ENCODE results near the gene OTUD5.

Gene OTUD5

DNA sequence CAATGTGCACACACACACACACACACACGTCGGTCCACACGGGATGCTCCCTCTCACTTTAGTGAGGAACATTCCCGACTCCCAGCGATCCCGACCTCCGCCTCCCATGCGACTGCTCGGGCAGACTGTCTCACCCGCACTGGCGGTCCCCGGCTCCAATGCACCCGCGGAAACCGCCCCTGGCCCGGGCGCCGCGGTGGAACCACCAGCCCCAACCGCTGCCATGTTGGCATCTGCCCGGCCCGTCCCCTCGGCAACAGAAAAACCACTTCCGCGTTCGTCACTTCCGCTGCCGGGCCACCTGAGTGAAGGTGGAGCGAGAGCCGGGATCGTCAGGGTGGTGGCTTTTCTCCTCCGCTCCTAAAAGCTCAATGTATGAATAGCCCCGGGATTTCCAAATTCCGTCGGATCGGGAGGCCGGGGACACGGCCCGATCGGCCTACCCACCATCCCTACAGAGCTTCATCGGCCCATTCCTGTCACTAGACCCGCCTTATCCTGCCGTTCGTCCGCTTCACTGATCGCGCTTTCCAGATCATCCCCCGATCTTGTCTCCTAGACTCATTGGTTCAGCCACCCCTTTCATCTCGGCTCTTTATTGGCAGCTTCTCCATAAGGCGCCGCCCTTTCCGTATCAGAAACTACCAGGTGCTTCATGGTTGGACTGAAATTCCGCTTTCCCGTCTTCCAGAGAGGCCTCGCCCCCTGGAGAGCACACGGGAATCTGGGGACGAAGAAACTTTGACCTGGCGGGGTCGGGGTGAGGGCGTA is 45.8 kb downstream of the OTUD5 start, which contains the start of gene SLC35A2:
TSS of gene SLC35A2 (minus strand) at position 235 of the 771 bp plus-strand sequence. CDS start at position 225, 10 bp downstream.
- peak; percentile 77 to 84 (median 79) for DNase-seq (ENCODE audit: low read depth in 2 of 3, low spot score in 1 of 3)

DNA sequence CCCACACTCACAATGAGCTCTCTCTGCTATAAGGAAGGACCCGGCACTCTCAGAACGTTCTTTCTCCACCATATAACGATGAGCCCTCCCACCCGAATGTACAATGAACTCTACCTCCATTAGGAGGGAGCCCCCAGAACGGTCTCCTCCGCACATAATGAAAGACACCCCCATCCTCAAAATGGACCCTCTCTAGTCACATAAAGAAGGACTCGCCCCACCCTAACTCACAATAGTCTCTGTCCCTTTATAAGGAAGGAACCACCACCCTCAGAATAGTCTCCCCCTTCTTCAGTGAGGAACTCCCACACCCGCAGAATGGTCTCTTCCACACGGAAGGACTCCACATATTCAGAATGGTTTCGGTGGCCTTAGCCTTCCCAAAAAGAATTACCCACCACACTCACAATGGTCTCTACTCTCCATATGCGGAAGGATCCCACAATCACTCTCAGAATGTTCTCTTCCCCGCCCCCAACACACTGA is 46.4 kb downstream of the OTUD5 start:
- no peak for DNase-seq (ENCODE audit: low read depth in 2 of 3, low spot score in 1 of 3)

DNA sequence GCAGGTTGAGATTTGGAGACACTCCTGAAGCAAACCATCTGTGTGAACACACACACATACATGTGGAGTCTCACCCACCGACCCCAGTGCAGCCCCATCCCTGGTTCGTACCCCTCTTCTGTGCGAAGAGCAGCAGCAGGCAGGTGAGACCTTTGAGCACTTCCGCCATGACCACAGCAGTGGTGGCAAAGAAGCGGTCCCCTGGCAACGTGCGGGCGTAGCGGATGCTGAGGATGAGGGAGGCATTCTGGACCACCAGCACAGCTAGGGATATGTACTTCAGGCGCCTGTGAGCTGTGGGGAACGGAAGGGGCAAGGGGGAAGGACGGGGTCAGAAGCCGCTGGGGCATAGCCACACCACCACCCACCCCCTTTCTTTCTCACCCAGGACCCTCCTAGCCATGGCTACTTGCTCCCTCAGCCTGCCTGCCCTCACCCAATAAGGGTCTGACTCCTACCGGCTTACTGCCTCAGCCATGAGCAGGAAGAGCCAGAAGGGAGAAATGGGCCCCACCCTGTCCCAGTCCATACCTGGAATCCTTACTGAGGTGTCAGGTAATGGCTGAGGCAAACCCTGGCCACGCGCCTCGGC is 47.6 kb downstream of the OTUD5 start:
- no peak for DNase-seq (ENCODE audit: low read depth in 2 of 3, low spot score in 1 of 3)

DNA sequence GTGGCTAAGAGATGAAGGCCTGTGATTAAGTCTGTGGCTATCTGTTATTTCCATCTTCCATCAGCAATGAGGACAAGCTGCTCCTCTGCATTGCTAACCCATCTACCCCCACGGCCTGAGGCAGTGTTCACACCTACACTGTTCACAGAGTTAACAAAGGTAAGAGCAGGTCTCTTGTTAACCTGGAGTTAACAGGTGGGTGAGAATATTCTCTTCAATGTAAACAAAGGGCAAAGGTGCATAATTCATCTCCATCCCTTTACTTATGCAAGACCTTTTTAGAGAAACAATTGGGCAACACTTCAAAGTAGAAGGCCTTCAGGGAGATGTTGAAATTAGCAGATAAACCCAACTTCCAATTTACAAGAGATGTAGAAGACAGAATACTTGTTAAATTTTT is 48.8 kb downstream of the OTUD5 start:
- no peak for DNase-seq (ENCODE audit: low read depth in 2 of 3, low spot score in 1 of 3)

DNA sequence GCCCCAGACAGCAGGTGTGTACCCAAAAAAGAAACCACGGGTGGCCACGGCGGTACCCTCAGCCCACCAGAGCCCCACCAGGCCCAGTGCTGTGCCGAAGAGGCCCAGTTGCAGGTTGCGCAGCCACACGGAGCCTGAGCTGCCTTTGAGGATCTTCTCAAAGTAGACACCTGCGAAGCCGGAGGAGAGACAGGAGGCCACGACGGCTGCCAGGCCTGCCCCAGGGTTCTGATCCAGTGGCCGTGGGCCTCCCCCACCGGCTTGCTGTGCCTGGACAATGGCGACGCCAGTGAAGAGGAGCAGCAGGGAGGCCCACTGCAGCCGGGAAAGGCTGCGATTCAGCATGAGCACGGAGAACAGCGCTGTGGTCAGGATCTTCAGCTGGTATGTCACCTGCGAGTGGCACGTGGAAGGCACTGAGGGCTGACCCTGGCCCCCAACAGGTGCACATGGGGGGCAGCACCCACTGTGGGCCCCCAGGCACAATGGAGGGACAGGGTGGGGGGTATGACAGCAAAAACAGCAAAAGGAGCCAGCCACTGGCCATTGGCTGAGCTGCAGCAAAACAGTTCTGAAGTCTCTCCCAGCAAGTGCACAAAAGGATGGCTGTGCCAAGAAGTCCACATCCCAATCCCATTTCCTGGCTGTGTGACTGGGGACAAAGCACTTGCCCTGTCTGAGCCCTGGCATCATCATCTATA is 52.2 kb downstream of the OTUD5 start:
- DNase-seq (ENCODE audit: low read depth in 2 of 3, low spot score in 1 of 3): no peak

DNA sequence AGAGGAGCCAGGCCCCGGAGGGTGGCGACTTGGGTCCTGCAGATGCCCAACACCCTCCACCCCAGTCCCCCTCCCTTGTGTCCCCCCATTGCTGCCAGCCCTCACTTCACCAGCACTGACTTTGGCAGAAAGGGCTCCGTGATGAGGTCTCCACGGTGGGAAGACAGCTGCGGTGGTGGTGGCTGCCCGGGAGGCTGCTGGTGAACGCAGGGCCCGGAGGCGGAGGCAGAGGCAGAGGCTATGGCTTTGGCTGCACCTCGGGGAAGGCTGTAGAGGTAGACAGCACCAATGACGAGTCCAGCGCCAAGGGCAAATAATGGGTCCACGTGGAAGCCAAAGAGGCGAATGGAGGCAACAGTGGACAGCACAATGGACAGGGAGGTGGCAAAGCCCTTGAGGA is 52.8 kb downstream of the OTUD5 start:
- no peak for DNase-seq (ENCODE audit: low read depth in 2 of 3, low spot score in 1 of 3)

DNA sequence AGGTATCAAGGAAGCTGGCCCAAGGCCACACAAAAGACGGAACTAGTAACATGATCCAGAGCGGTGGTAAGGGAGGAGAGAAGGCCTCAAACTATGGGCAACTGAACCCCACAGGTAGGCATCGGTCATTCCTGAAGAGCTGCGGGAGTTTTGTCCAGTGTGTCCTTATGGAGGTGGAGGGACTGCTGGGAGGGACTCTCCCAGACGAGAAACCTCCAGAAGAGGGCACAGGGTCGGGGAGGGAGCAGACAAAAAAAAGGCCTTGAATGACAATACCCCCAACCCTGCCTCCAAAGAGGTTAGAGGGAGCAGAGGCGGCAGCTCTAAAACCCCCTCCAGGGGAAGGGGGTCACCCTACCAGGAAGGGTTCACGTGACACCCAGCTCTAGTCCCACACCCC is 53.2 kb downstream of the OTUD5 start:
- no peak for DNase-seq (ENCODE audit: low read depth in 2 of 3, low spot score in 1 of 3)

DNA sequence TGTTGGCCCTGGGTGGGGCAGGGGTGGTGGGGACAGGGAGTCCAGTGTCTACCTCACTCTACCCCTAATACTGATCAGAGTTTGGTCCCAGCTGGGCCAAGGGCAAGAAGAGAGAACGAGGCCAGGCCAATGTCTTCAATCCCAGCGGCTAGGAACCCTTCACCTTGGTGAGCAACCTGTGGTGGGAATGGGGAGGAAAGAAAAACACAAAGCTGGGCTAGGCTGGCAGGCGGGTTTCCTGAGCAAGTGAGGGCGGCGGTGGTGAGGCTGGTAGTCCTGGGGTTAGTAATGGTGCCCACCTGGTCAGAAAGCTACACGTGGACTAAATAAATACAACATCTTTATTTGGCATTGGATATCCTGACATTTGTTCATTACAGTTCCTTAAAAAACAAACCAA is 54.1 kb downstream of the OTUD5 start:
- DNase-seq (ENCODE audit: low read depth in 2 of 3, low spot score in 1 of 3): no peak

DNA sequence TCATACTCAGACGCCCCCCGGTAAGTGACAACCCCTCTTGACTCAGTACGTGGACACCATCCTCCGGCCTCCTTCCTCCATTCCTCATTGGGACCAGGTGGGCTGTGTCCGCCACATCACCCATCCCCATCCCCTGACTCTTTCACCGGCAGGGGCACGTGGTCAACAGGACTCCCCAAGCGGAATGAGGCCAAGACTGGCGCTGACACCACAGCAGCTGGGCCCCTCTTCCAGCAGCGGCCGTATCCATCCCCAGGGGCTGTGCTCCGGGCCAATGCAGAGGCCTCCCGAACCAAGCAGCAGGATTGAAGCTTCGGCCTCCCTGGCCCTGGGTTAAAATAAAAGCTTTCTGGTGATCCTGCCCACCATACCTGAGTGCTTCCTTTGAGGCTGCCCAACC is 54.6 kb downstream of the OTUD5 start:
- DNase-seq (ENCODE audit: low read depth in 2 of 3, low spot score in 1 of 3): no peak

DNA sequence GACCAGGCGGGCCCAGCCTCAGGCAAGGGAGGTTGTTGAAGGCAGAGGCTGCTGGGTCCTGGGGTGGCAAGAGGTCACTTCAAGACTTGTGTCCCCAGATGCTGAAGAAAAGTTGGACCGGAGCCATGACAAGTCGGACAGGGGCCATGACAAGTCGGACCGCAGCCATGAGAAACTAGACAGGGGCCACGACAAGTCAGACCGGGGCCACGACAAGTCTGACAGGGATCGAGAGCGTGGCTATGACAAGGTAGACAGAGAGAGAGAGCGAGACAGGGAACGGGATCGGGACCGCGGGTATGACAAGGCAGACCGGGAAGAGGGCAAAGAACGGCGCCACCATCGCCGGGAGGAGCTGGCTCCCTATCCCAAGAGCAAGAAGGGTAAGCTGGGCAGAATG is 55.3 kb downstream of the OTUD5 start:
- no peak for DNase-seq (ENCODE audit: low read depth in 2 of 3, low spot score in 1 of 3)

DNA sequence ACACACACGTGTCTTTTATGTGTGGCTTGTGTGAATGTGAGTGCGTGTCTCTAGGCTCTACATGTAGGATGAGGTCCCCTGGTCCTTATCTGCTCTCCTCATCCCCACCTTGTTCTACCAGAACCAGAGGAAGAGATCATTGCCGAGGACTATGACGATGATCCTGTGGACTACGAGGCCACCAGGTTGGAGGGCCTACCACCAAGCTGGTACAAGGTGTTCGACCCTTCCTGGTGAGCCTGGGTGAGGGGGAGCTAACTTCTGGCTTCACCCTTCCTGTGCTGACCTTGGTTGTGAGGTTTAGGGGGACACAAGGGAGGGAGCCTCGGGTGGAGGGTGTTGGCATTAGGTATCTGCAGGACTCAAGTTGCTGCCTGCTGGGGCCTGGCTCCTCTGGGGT is 56.3 kb downstream of the OTUD5 start:
- DNase-seq (ENCODE audit: low read depth in 2 of 3, low spot score in 1 of 3): no peak

DNA sequence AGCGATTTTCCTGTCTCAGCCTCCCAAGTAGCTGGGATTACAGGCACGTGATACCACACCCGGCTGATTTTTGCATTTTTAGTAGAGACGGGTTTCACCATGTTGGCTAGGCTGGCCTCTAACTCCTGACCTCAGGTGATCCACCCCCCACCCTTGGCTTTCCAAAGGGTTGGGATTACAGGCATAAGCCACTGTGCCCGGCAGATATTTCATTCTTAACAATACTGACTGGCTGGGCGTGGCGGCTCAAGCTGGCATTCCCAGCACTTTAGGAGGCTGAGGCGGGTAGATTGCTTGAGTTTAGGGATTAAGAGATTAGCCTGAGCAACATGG is 58.4 kb downstream of the OTUD5 start:
- no peak for DNase-seq (ENCODE audit: low read depth in 2 of 3, low spot score in 1 of 3)

DNA sequence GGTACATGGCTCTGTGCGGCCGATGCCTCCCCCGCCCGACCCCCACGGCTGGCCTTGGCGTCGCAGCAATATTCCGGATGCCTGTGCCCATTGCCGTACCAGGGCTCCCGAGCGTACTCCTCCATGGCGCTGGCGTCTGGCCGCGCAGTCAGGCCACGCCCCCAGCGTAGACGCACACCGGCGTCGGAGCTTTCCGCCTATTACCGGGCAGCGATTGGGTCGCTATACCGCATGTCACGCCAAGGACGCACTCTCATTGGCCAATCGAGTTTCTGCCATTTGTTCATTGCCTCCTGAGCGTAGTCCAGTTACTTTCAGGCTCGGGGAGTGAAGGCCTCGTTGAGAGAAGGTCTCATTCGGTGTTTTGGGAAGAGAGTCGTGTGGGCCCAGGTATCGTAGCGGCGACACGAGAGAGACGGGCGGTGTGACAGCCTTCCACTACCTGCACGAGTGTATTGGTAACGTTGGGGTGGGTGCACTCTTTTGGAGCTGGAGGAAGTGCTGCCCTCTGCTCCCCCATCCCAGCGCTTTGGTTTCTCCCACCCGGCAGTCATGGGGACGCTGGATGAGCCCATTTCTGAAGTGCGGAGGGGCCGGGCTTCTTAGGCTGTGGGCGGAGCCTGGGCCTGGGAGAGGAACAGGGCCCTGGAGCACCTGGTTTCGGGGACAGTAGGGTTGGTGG is 59.6 kb downstream of the OTUD5 start, which contains the start of the genes PQBP1 and TIMM17B:
TSS of gene PQBP1 (plus strand) at position 306 of the 682 bp plus-strand sequence. CDS start 580 bp downstream, outside the sequence.
TSS of gene TIMM17B (minus strand) at position 144 of the 682 bp plus-strand sequence. CDS start at position 125, 19 bp downstream.
- DNase-seq (ENCODE audit: low read depth in 2 of 3, low spot score in 1 of 3): peak; percentile 79

DNA sequence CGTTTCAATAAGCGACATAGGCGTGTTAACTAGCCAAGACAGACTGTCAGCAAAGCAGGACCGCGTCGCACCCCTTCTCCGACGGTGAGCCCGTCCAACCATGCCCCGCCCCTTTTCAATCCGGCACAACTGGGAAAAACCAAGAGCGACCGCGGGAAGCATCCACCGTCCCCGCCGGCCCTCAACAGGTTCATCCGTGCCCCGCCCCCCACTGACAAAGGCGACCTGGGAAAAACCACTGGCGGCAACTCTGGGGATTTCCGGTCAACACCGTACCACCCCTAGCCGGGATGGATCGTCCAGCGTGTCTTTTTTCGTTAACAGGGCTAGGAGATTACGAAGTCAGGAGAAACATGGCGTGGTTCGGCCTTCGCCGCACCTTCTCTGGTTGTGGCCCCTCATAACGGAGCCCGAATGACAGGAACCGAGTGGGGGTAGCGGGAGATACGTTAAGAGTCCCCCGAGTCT is 60.2 kb downstream of the OTUD5 start:
- DNase-seq (ENCODE audit: low read depth in 2 of 3, low spot score in 1 of 3): peak in 2 of 3 donors; percentile 48 to 55

DNA sequence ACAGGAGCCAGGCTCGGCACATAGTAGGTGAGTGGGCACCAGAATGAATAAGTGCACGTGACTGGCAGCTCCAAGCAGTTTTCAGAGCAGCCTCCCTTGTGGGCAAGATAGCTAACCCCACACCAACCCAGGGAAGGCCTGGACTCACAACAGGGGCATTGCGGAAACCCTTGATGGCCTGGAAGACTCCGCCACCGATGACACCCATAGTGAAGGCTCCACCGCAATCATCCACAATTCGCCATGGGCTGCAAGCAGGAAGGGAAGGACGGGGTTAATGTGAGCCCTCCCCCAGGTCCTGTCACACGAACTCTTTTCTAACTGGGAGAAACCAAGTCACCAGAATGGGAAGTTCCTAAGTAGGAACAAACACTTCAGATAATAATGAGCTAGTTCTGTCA is 60.8 kb downstream of the OTUD5 start:
- DNase-seq (ENCODE audit: low read depth in 2 of 3, low spot score in 1 of 3): no peak

DNA sequence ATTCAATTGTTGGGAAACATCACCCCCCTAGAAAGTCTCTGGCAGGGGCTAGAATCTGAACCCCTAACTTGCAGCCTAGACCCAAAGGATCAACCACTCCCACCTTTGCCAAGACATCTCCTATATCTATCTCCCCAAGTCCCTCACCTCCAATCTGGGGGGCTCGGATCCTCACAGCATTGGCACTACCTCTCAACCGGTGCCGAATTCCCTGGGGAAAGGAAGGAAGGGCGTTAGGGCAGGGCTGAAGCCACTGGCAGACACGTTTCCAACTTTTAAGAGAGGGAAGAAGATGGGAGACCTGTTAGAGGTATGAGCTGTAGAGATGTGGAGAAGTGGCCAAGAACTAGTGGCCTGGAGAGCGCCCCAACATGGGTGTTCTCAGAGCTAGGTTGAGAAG is 62.5 kb downstream of the OTUD5 start:
- no peak for DNase-seq (ENCODE audit: low read depth in 2 of 3, low spot score in 1 of 3)

DNA sequence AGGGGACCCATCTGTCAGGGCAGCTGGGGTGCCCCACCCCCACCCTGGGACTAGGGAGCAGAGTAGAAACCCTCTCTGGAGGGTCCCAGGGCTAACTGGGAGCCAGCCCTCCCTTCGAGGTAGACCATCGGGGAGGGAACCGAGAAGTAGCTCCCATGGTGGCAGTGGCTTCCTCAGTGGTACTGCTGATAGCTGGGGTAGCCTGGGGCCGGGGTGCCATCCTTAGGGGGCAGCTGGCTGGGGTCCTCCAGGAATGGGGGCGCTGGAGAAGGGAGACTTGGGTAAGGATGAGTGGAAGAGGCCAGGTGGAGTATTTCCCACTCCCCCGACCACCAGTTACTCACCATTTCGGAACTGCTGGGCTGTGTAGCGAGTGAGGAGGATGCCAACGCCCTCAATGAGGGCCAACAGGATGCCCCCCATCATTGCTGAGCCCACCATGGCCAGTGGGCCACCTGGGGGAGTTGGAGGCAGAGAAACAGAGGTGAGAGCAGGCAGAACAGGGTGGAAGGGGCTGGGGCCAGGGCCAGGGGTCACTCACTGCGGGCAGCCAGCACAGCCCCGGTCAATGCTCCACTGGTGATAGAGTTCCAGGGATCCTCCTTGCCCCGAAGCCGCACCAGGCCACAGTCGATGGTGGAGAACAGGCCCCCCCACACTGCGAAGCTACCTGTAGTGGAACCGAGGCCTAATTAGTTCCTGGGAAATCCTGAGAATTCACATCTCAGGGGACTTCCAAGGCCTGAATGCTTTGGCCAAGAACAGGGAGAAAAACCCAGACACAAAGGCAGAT is 63.7 kb downstream of the OTUD5 start:
- DNase-seq (ENCODE audit: low read depth in 2 of 3, low spot score in 1 of 3): no peak

DNA sequence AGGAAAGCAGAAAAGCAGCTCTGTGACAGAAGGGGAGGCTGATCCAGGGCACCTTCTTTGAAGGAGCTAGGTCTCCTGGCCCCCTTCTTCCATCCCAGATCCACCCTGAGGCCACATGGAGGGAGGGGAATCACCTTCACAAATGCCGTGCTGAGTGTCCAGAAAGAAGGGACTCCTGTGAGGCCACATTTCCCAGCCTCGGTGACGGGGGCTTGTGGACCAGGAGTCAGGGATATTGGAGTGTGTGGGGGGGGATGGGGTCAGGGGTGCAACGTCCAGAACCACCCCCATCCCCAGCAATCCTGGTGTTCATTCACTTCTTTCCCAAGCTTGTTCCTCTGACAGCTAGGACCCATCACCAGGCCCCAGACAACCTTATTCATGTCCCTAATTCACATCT is 64.5 kb downstream of the OTUD5 start:
- no peak for DNase-seq (ENCODE audit: low read depth in 2 of 3, low spot score in 1 of 3)

DNA sequence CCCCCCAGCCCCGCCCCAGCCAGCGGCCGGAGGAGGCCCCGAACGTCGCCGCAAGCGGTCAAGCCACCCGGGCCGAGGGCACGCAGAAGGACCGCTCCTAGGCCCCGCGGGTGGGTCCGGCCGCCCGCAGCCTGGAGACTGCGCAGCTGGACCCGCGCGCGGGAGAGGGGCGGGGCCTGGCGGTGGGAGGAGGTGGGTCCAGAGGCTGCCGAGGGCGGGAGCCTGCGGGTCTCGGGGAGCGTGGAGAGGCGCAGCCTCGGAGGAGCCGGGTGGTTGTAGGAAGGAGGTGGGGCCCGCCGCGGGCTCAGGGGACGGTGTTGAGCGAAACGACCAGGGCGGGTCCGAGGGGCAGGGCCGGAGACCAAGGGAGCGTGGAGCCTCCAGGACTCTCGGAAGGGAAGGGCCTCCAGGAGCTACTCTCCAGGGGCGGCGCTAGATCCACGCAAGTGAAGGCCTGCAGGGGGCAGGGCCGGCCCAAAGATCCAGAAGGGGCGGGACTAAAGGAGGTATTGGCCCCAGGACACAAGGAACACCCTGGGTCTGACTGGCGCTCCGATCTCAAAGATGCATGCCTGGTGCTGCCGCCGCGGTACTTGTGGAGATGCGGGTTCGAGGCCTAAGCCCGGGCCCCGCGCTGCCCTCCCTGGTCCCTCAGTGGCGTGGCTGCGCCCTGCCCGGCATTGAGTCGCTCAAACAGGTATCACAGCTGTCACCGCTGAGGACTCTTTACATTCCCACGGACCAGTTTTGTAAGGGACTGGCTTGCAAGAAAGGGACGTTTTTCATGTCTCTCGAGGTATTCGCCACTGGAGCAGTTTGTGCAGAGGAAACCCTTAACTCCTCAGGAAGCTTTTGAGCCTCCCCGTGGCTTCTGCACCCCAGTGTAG is 65.8 kb downstream of the OTUD5 start:
- DNase-seq (ENCODE audit: low read depth in 2 of 3, low spot score in 1 of 3): peak; percentile 53 to 76 (median 58)

All from stimulated activated CD4-positive, alpha-beta T cell treated with anti-CD3 and anti-CD28 coated beads, Interleukin-12 subunit alpha, Interleukin-12 subunit beta, amount 100 ng/mL, for 48 hours (primary cell).